Esophagus muscularis mucosa (tissue), 4 donors: ENCODE results near the gene IPO9. TPM values are rescaled to one million over a fixed set of nuclear protein-coding genes. Genes with fewer than 3 reads are reported as not detected.
A peak's percentile ranks its signal among the peaks of the same experiment; 100 is the strongest.

Experiments
- DNase-seq: peaks from one replicate; pipeline ENCODE4 v3.0.0-alpha.2; 2017; ENCODE audit errors: extremely low spot score
- H3K27ac ChIP-seq, 4 donors: fragments of 200-600 bp; sonication (generic); replicated peaks in 1 of 4; 1 replicate in 3 of 4; 2 replicates in 1 of 4; pipeline ENCODE4 v1.5.1; 2016 to 2019; ENCODE audit warnings: mild to moderate bottlenecking in 1 of 4
- H3K27me3 ChIP-seq, 4 donors: fragments of 200-600 bp; sonication (generic); one replicate each; pipeline versions ENCODE4 v1.5.1 to v1.6.0; 2016 to 2019
- H3K36me3 ChIP-seq, 4 donors: fragments of 200-600 bp; sonication (generic); one replicate each; pipeline ENCODE4 v1.5.1; 2016 to 2019
- H3K4me1 ChIP-seq, 4 donors: fragments of 200-600 bp; sonication (generic); one replicate each; pipeline ENCODE4 v1.5.1; 2016 to 2019
- H3K4me3 ChIP-seq, 4 donors: fragments of 200-600 bp; sonication (generic); 1 replicate in 2 of 4; 2 replicates in 2 of 4; pipeline ENCODE4 v1.5.1; 2016 to 2019; ENCODE audit warnings: mild to moderate bottlenecking in 4 of 4, moderate library complexity in 1 of 4
- H3K9me3 ChIP-seq, 4 donors: fragments of 200-600 bp; sonication (generic); 1 replicate in 3 of 4; 2 replicates in 1 of 4; pipeline ENCODE4 v1.5.1; 2016 to 2019
- CTCF ChIP-seq, 3 experiments: fragments of 200-600 bp in 2 of 3; fragments of 450-650 bp in 1 of 3; sonication (generic) in 2 of 3; IDR thresholded peaks; one replicate each; pipeline ENCODE4 v1.5.1; 2017 to 2019; ENCODE audit warnings: antibody characterized with exemption in 3 of 3, mild to moderate bottlenecking in 2 of 3, moderate library complexity in 1 of 3
- EP300 ChIP-seq: sonication (generic); formaldehyde crosslinking; IDR thresholded peaks from one replicate; pipeline ENCODE4 v1.6.1; 2017; ENCODE audit warnings: antibody characterized with exemption
- POLR2A ChIP-seq: fragments of 450-650 bp; IDR thresholded peaks from one replicate; pipeline ENCODE4 v1.6.1; 2017; ENCODE audit warnings: antibody characterized with exemption, moderate library complexity, mild to moderate bottlenecking, low read depth
- POLR2AphosphoS5 ChIP-seq, 2 donors: sonication (generic); formaldehyde crosslinking; IDR thresholded peaks; one replicate each; pipeline ENCODE4 v1.6.1; 2017; ENCODE audit warnings: antibody characterized with exemption in 2 of 2
- WGBS: methylation state at CpG from one replicate; pipeline ENCODE4 v1.1.5; 2018; 5-methylcytosine and 5-hydroxymethylcytosine counted together
- intact Hi-C: fragments of 100-400 bp; cut with DNase I; formaldehyde crosslinking; loops from one replicate; pipeline ENCODE4 v1.15.1; 2023
- total RNA-seq, 4 donors: library from RNA; depleted of rRNA; stranded (reverse); fragments of >200 nt; gene quantifications; one replicate each; pipeline versions ENCODE4 v1.1.0 to v1.2.1, GENCODE V29; 2016

The IPO9 gene
- total RNA-seq, 4 donors from 2014 or later: 17.4 to 31.8 (median 23.1) TPM

GRCh38 chr1:201882665-201883132, 53.7 kb downstream of the IPO9 start:
- H3K4me1 ChIP-seq: peaks cover 38 to 50% (median 44%) of the 10 kb centered on the region in 4 donors
- H3K4me3 ChIP-seq: no peak overlapping the region
- intact Hi-C loops: no loop called here
- no peaks in the 10 kb centered on the region for H3K27me3 ChIP-seq
- H3K36me3 ChIP-seq: no peaks in the 10 kb centered on the region
- DNase-seq: no peak
- 77% methylated on average over 2 of the region's 2 CpGs for WGBS
- peak overlapping the region in 1 of 4 donors; percentile 63 for H3K27ac ChIP-seq
- TF ChIP-seq EP300: no peak
- no peak for TF ChIP-seq POLR2A
- H3K9me3 ChIP-seq: no peaks in the 10 kb centered on the region

- Histone ChIP-seq H3K4me3 (no peak overlapping the region), H3K9me3 (no peaks in the 10 kb centered on the region), H3K4me1 (peaks cover 43 to 52% (median 45%) of the 10 kb centered on the region in 4 donors), H3K27me3 (no peaks in the 10 kb centered on the region), H3K36me3 (no peaks in the 10 kb centered on the region), H3K27ac (peak overlapping the region; percentile 14 to 63 (median 38))
- 77% methylated on average over 3 of the region's 3 CpGs for WGBS
- TF ChIP-seq POLR2AphosphoS5 (IDR thresholded peaks at IDR 0.05): no peak
- no peak for TF ChIP-seq EP300
- TF ChIP-seq POLR2A: no peak
- no peak for TF ChIP-seq CTCF (IDR thresholded peaks at IDR 0.05)
- intact Hi-C loops: no loop called here
- DNase-seq: no peak
Measured at GRCh38 chr1:201883266-201883665, 54.3 kb downstream of the IPO9 start.

GRCh38 chr1:201883786-201884185, 54.8 kb downstream of the IPO9 start:
- no peak for DNase-seq
- no peaks in the 10 kb centered on the region for H3K27me3 ChIP-seq
- 26% methylated on average over 7 of the region's 7 CpGs for WGBS
- H3K4me3 ChIP-seq: no peak overlapping the region
- peak in 1 of 2 donors; percentile 40 for TF ChIP-seq POLR2AphosphoS5 (IDR thresholded peaks at IDR 0.05)
- no peak for TF ChIP-seq CTCF (IDR thresholded peaks at IDR 0.05)
- TF ChIP-seq EP300: no peak
- no peak for TF ChIP-seq POLR2A
- no peaks in the 10 kb centered on the region for H3K9me3 ChIP-seq
- intact Hi-C loops: no loop called here
- H3K36me3 ChIP-seq: no peaks in the 10 kb centered on the region
- H3K4me1 ChIP-seq: peaks cover 44 to 50% (median 47%) of the 10 kb centered on the region in 4 donors
- peak overlapping the region; percentile 14 to 63 (median 38) for H3K27ac ChIP-seq

GRCh38 chr1:201884425-201884824, 55.5 kb downstream of the IPO9 start:
- Histone ChIP-seq H3K4me3 (no peak overlapping the region), H3K9me3 (no peaks in the 10 kb centered on the region), H3K27me3 (no peaks in the 10 kb centered on the region), H3K36me3 (no peaks in the 10 kb centered on the region), H3K4me1 (peaks cover 48 to 56% (median 53%) of the 10 kb centered on the region in 4 donors), H3K27ac (peak overlapping the region in 3 of 4 donors; percentile 24 to 63 (median 52))
- intact Hi-C loops: no loop called here
- DNase-seq: no peak
- whole genome bisulfite sequencing: 44% methylated on average over 1 of the region's 1 CpG
- no peak for TF ChIP-seq EP300
- TF ChIP-seq CTCF (IDR thresholded peaks at IDR 0.05): no peak
- no peak for TF ChIP-seq POLR2AphosphoS5 (IDR thresholded peaks at IDR 0.05)
- no peak for TF ChIP-seq POLR2A

GRCh38 chr1:201885531-201886075, 56.6 kb downstream of the IPO9 start:
- Histone ChIP-seq H3K27me3 (no peaks in the 10 kb centered on the region), H3K27ac (peak overlapping the region in 3 of 4 donors; percentile 42 to 63 (median 52)), H3K9me3 (no peaks in the 10 kb centered on the region), H3K36me3 (peaks cover 0 to under 1% (median 0%) of the 10 kb centered on the region in 4 donors), H3K4me1 (peaks cover 50 to 68% (median 65%) of the 10 kb centered on the region in 4 donors), H3K4me3 (no peak overlapping the region)
- no peak for DNase-seq
- intact Hi-C loops: no loop called here
- 90% methylated on average over 6 of the region's 6 CpGs for WGBS
- TF ChIP-seq POLR2A: no peak
- no peak for TF ChIP-seq EP300
- TF ChIP-seq CTCF (IDR thresholded peaks at IDR 0.05): no peak
- peak in 1 of 2 donors; percentile 6 for TF ChIP-seq POLR2AphosphoS5 (IDR thresholded peaks at IDR 0.05)
